ENCODE results near the gene MIPOL1.

DNA sequence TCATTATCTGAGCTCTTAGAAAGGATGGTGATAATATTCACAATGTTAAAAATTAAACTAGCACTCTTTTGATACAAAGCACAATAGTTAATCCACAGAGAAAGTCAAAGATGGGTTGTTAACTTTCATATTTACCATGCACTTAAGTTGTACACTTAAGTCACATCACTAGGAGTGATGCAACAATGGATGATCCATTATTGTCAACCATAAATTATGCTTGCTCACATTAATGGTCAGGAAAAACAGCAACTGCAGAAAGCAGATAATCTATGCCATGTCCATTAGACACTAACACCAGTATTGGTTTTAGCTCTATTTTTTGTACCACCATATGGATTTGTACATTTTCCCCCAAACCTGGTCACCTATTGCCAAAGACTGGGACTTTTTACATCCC, 201.8 kb downstream of the MIPOL1 start:
- TF ChIP-seq, protein P1, sequence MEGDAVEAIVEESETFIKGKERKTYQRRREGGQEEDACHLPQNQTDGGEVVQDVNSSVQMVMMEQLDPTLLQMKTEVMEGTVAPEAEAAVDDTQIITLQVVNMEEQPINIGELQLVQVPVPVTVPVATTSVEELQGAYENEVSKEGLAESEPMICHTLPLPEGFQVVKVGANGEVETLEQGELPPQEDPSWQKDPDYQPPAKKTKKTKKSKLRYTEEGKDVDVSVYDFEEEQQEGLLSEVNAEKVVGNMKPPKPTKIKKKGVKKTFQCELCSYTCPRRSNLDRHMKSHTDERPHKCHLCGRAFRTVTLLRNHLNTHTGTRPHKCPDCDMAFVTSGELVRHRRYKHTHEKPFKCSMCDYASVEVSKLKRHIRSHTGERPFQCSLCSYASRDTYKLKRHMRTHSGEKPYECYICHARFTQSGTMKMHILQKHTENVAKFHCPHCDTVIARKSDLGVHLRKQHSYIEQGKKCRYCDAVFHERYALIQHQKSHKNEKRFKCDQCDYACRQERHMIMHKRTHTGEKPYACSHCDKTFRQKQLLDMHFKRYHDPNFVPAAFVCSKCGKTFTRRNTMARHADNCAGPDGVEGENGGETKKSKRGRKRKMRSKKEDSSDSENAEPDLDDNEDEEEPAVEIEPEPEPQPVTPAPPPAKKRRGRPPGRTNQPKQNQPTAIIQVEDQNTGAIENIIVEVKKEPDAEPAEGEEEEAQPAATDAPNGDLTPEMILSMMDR (IDR thresholded peaks at IDR 0.05 in 8 of 11, conservative IDR thresholded peaks at IDR 0.05 in 3 of 11), result no peak
- TF ChIP-seq POLR2A (IDR thresholded peaks at IDR 0.05), result no peak
